Endothelial cell of hepatic sinusoid (primary cell): ENCODE data around the gene SFXN5.

Source experiments
- in situ Hi-C: cut with HindIII; loops from 2 replicates; pipeline ENCODE4 v1.10.0; 2017; ENCODE audit warnings: low sequenced_read_pairs

The SFXN5 gene

DNA sequence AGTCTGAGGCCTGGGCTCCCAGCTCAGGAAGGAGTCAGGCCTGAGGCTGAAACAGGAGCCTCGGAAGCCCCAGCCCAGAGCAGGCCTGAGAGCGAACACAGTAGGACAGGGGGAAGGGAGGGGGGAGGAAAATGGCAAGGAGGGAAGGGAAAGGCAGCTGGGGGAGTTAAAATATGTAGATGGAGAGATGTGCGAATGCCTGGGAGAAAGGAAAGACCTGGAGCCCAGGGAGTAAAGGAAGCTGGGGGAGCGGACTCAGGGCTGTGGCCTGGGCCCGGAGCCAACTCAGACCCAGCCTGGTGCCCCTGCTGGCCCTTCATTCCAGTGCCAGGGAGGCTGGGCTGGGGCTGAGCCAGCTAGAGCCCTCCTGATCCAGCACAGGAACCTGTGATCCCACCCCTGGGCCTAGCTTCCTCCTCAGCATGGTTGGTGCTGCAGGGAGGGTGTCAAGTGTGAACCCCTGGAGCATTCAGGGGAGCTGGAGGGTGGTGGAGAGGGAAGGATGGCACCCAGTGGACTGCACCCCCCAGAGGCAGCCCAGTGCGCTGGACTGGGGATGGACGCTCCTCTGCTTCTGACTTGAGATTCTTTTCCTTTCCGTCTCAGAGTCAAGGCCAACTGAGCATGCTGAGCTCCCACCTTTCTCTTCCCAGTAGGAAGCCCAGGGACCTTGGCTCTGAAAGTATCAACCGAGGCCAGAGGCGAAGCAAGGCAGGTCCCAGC lies 107.9 kb downstream of the SFXN5 start:
- in situ Hi-C loops, result no loop called here

DNA sequence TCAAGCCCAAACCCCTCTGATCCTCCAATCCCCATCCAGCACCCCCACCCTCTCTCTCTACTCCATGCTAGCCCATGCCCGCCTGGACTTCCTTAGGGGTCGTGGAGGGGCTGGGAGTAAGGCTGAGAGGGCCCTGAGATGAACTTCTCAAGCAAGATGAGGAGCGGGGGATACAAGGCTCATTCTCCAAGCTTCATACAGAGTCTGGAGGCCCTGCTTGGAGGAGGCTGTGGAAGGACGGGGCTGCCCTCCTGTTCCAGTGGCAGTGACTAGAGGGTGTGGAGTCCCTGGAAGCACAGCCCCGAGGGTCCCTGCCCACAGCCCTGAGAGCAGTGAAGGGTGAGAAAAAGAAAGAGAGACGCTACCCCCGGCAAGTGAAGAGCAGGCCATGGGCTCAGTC lies 108.6 kb downstream of the SFXN5 start:
- in situ Hi-C loops, result no loop called here

DNA sequence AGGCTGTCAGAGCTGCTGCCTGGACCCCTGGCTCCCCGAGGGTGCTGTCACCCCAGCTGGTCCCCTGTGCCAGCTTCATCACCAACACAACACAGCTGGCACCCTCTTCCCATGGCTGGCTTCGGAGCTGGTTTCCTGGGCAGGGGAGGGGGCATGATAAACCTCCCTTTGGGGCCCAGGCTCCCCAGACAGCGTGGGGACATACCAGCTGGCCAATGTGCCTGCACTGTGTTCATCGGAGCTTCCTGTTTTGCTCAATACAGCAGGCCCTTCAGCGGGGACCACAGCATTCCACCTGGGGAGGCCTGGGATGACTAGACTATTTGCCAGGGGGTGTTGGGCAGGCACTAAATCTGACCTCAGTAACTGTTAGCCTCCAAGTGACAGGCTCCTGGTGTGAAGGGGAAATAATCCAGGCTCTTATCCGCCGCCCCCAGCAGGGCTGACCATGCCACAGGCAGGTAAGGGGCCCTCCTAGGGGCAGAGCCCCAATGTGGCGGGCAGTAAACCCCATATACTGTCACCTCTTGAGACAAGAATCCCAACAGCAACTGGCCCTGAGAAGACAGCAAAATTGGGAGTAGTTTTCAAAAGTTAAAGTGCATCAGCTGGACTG lies 109.6 kb downstream of the SFXN5 start:
- in situ Hi-C loops, result no loop called here

DNA sequence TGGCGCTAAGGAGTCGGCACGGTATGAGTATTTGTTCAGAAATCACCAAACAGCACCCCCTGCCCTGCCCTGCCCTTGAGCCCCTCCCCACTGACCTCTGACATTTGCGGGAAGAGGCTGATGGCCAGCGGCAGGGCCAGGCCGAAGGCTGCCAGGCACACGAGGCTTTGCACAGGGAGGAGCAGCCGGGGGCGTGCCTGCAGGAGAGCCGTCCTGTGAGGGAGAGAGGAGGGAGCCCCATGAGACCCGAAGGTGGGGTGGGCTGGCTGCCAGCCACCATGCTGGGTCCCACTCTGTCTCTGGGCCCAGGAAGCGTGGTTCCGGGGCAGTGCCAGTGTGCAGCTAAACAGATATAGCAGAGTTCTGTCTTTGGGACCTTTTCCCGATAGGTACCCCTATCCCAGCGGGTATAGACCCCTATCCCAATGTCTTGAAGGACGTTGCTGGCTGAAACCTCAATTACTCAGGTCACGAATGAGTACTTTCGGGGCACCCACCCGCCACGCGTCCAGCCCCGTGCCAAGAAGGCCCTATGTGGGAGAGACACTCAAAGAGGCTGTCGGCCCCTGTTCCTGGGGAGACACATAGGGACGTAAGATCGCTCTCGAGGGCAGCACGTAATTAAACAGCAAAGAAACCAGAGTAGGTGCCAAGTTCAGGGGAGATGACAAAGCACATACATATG lies 110.3 kb downstream of the SFXN5 start:
- in situ Hi-C loops, result no loop called here

DNA sequence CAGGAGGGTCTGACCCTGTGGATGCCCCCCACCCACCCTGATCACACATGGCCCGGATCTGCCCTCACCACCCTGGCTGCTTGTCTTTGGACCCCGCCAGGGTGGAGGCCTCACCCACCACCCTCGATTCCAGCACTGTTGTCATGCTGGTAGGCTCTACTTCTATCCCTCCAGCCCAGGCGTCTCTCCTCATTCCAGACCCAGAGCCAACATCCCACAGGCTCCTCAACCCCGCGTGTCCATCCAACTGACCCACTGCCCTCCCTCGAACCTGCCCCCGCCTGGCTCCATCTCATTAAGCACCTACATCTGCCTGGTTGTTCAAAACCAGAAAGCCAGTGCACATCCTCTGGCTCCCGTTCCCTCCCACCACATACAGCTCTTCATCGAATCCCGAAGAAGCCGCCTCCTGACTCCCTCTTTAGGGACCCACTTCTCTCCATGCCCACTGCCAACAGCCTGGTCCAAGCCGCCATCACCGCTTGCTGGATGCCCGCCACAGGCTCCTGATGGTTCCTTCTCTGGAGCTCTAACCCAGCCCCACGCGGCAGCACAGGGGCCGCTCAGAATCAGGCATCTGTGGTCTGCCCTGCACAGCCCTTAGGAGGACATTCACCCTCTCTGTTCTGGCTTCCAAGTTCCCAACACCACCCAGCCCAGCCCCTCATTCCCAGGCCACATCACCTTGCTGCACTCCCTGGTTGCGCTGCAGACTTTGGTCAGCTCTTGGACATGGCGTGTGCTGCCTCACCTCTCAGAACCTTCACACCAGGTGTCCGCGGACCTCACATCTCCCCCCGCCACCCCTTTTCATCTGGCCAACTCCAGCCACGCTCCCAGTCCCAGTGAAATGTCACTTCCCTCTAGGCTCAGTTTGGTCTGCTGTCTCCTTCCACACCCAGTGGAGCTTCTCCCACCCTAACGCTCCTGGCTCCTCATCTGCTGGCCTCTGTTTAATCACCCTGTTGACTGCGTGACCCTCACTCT lies 111.2 kb downstream of the SFXN5 start:
- in situ Hi-C loops, result no loop called here

DNA sequence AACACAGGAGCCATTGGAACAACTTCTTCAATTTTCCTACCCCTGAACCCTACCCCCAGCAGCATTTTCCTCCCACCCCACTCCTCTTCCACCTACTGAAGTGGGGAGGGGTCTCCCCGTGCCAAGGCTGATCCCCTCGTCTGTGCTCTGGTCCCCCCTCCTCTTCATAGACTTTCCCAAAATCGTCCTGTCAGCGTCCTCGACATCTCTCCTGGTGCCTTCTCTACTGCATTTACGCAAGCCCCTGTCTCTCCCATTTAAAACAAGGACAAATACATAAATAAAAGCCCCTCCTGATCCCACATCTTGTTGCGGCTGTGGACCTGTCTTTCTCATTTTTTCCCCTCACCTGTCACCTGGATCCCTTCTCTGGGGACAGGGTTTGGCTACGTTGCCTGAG lies 112.0 kb downstream of the SFXN5 start:
- in situ Hi-C loops, result no loop called here

DNA sequence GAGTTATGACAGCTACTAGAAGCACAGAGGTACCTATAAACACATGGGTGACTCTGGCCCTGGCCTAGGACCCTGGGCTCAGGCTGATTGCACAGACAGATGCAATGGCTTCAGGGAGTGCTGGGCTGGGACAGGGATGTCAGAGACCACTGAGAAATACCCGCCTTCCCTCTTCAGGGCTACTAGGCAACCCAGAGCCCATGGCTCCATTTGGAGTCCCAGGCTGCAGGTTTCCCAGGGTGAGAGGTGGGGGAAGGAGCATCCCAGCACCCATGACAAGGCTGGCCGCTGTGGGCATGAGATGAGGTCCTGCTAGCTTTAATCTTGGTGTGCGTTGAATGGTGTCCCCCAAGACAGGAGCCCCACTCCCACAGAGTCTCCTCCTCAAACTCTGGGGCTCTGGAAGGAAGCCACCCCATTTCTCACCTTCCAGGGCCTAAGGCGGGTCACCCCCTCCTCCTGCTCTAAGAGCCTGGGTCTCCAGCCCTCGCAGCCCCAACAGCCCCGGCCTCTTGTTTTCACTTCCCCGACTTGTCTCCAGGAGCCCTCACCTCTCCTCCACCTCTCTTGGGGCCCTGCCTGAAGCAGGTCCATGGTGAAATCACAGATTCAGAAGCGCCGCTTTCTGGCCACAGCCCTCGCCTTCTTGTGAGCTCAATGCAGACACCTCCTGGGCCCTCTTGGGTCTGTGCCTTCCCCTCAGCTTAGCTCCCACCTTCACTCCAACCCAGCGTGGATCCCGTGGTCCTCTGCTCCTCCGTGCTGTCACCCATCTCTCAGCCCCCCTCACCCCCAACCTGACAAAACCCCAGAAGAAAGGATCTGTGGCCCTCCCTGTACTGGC lies 112.7 kb downstream of the SFXN5 start:
- in situ Hi-C loops, result no loop called here

DNA sequence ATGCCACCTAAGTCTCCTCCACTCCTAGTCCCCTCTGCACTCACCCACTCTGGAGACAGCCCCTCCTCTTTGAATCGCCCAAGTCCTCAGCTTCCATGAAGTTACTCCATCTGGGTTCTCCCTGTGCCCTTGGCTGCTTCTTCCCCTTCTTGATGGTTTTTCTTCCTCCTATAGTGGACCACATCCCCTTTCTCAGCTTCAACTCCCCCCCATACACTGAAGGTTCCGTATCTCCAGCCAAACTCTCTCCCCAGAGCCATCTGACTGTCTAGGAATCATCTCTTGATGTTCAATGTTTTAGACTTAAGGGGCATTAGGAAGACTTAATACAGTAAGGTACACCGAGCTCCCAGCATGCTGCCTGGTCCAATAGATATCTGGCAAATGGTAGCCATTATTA lies 114.6 kb downstream of the SFXN5 start:
- in situ Hi-C loops, result no loop called here

DNA sequence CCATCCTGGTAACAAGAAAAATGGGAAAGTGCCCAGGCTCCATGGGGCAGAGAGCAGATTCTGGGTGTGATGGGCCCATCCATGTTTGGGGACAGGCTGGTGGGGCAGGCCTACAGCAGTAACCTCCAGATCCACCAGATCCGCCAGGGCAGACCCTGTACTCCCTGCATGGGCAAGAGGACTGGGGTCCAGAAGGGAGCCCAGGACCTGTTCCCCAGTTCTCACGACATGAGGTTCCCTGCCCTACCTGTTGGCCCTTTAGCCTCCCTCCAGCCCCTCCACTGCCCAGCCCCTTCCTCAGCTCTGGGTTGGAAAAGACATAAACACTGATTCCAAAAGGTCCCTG lies 115.5 kb downstream of the SFXN5 start:
- in situ Hi-C loops, result no loop called here

DNA sequence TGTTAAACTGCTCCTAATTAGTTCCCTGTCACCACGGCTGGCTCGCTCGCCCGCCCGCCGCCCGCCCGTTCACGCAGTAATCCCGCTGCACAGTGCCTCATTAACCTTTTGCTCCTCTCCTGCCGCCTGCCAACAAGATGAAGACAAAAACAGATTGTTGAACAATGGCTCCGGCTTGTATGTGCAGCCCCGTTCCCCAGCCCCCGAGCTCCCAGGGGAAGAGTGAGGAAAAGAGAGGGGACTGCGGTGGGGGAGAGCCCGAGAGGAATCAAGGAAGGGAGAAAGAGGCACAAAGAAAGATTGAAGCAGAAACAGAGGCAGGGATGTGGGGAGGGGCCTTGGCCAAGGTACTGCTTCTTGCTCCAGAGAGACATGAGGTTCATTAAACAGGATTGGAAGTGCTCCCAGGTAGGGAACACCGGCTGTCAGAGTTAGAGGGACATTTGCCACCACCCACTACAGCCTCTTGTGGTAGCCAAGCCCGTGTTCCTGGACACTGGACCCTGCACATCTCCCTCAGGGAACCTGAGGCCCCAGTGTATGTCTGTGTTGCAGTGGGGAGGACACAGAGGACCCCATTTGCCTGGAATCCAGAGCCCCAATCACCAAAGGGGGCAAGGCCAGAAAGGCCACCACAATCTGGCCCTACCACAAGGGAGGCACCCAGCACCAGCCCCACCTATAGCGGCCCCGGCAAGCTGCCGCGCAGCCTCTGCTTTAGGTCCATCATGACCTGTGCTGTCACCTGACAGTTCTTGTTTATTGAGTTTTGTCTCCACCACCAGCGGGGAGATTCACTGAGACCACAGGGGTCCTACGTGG lies 116.1 kb downstream of the SFXN5 start:
- in situ Hi-C loops, result no loop called here

DNA sequence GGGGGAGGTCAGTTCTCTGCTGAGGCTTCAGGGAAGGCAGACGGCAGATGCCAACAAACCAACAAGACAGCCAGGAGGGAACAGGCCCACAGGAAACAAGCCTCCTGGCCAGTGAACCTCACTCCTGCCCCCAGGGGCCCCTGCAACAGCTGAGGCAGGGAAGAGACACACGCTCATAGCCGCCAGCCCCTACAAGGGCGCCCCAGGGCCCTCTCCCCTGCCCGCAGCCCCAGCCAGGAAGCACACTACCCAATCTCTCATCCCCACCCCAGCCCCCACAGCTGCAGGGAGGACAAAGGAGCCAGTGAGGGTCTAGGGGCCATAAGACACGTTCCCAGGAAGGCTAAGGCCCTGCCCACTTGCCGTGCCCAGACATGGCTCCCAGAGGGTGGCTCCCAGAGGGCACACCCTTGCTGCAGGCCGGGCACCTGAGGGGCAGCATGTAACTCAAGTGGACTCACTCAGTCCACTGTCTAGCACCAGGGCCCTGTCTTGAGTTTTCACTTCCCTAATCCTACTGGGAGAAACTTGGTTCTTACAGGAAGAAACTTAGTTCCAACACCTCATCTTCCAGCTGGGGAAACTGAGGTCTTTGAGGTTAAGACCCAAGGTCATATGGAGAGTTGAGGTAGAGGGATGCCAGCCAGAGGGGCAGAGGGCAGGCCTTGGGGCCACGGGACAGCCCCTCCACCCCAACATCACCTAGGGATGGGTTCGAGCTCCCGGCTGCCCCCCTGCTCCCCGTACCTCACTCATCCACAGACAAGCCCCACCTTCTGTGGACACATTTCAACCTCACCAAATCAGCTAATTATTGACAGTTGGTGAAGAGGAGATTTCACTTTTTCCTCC lies 116.9 kb downstream of the SFXN5 start:
- in situ Hi-C loops, result no loop called here

DNA sequence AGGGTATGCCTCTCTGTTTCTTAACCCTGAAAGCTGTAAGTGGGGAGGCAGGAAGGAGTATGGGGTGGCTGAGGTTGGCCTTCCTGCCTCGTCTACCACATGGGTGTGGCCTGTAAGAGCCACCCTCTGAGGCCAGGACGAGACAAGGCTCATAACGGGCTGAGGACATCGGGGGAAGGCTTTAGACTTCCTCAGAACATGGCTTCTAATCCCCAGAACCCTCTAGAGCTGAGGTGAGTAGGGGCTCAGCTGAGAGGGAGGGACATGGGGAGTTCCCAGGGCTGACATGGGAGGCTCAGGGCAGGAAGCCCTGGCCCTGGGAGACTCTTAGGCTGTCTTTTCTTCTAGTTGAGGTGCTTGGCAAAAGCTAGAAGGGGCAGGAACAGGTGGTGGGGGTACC lies 117.5 kb downstream of the SFXN5 start:
- in situ Hi-C loops, result no loop called here

DNA sequence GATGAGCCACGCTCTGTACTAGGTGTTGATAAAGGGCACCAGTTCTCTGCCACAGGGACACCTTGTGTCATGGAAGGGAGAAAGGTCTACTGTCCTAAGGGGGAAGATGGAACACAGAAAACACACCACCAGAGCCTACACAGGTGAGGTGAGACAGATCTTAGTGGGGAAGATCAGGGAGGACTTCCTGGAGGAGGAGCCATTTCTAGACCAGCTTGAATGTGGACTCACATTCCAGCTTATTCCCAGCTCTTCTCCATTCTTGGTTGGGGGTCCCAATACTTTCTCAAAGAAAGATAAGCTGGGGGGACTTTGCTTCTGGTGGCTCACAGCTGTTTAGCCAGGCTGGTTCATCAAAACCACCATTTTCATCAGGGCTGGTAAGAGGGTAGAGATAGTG lies 118.0 kb downstream of the SFXN5 start:
- in situ Hi-C loops, result no loop called here

DNA sequence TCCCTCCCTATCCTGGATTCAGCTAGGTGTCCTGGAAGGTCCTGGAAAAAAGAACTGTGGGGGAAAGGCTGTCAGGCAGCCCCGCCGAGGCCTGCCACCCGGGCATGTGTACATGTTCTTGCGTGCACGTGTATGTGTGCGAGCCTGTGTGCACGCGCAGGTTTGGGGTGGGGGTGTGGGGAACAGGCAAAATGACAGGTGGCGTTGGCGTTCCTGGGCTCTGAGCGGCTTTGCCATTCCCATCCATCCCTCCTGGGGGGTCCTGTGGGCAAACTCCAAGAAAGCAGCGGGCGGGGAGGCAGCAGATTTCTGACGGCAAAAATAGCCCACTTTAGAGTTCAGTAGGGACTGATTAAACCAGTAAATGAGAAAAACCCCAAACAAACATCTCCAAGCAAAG lies 118.6 kb downstream of the SFXN5 start:
- in situ Hi-C loops, result no loop called here

DNA sequence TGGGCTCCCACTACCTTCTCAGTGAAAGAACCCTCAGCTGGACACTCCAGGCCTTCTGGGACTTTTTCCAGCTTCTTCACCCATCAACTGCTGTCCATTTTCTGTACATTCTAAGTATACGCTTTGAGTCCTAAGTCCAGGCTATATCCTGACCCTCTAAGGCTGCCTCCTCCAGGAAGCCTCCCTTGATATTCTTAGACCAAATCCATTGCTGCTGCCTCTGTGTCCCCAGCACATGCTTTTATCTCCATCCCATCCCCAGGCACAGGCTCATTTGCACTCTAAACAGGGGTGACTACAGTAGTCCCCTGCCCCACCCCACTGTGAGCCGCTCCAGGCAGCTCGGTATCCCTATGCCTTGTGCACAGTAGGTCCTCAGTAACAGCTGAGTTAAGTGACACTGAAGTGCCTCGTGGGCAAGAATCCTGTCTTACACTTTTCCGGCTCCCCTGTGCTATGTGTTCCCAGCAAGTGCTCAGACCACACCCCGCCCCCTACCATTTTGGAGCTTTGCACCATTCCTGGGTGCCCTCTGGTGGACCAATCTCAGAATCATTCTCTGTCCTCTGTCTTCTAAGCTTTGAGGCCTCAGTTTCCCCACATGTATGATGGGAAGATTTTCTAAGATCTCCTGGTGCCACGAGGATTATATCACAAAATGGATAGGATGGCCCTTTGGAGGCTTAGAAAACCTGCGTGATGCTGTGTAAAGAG lies 119.2 kb downstream of the SFXN5 start:
- in situ Hi-C loops, result no loop called here

DNA sequence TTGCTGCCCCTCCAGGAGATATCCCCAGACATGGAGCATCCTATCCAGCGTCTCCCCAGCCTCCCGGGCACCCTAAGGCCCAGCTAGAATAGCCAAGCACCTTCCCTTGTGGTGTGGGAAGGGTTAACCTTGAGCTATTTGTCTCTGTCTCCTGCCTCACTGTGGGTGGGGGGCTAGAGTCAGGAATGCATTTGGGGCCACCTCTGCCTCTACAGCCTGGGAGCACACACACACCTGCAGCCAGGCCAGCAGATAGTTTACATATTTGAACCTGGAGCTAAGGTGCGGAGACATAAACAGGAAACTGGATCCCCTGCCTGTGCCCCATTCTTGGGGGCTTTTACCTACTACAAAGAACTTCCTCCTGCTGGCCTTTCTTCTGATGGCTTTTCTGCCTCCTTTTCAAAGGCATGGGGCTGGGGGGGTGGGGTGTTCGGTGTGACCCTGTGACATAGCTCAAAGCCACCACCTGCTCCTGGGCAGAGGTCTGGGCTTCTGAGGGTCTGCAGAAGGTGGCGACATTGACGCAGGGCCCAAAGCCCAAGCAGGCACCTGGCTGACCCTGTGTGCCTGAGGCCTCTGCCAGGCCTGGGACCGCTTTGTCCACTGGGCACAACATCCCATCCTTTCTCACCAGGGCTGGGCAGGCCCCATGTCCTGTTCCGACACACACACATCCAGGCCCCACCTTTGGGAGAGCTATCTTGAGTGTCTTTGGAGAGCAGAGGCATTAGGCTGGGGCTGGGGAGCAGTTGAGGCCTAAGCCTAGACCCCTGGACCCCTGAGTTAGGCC lies 120.0 kb downstream of the SFXN5 start:
- in situ Hi-C loops, result no loop called here

DNA sequence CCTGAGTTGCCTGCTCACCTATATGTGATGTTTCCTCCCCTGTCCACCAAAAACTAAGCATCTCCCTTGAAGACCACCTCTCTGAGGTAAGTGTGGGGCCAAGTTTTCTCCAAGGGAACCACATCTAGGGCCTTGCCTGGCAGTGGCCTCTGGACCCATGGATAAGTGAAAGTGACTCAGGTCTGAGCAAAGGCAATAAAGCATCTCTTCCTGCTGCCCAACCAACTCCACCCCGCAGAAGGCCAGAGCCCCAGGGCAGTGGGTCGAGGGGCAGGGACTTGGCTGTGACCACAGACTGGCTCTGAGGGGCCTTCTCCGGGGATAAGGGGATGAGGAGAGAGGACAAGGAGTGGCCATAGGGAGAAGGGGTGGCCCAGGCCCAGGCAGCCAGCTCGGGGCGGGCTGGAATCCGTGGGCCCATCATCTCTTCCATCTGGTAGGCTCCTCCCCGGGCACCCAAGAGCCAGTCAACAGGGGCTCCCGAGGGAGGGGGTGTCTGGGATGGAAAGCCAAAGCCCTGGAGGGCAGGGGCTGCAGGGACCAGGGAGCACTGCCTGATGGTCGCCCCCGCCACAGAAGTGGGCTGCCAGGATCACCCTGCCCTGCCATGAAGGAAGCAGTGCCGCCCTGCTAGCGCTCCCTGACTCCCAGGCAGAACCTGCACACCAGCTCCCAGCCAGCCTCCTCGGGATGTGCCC lies 120.8 kb downstream of the SFXN5 start:
- in situ Hi-C loops, result no loop called here
